Muscle layer of colon (tissue), 2 donors: ENCODE results near the gene FAM168A.

Experiments used
- H3K27ac ChIP-seq: one replicate; pipeline ENCODE4 v1.7.0; 2013; ENCODE audit warnings: low read depth, mild to moderate bottlenecking, low read length, moderate library complexity
- H3K27me3 ChIP-seq, 2 donors: one replicate each; pipeline ENCODE4 v1.7.0; 2013; ENCODE audit warnings: low read length in 2 of 2, mild to moderate bottlenecking in 2 of 2; ENCODE audit not compliant: insufficient read depth in 2 of 2, control insufficient read depth in 1 of 2
- H3K36me3 ChIP-seq: one replicate; pipeline ENCODE4 v1.7.0; 2013; ENCODE audit warnings: mild to moderate bottlenecking, low read length; ENCODE audit not compliant: insufficient read depth
- H3K4me1 ChIP-seq: one replicate; pipeline ENCODE4 v1.7.0; 2013; ENCODE audit warnings: mild to moderate bottlenecking, low read length; ENCODE audit not compliant: insufficient read depth
- H3K4me3 ChIP-seq, 2 donors: one replicate each; pipeline ENCODE4 v1.7.0; 2013; ENCODE audit warnings: low read length in 2 of 2, low read depth in 1 of 2, mild to moderate bottlenecking in 1 of 2, moderate library complexity in 1 of 2
- H3K9ac ChIP-seq: one replicate; pipeline ENCODE4 v1.7.0; 2013; ENCODE audit warnings: low read length
- H3K9me3 ChIP-seq: one replicate; pipeline ENCODE4 v1.7.0; 2013; ENCODE audit warnings: mild to moderate bottlenecking, low read length
- donor health status: abdominal sarcoma.
- donor health status: Adenocarcinoma of cecum.

Gene FAM168A

GRCh38 chr11:73390601-73391565 is 207.0 kb downstream of the FAM168A start:
- H3K27ac ChIP-seq = no peak overlapping the region
- H3K9ac ChIP-seq = no peak overlapping the region
- H3K27me3 ChIP-seq = no peaks in the 10 kb centered on the region

DNA sequence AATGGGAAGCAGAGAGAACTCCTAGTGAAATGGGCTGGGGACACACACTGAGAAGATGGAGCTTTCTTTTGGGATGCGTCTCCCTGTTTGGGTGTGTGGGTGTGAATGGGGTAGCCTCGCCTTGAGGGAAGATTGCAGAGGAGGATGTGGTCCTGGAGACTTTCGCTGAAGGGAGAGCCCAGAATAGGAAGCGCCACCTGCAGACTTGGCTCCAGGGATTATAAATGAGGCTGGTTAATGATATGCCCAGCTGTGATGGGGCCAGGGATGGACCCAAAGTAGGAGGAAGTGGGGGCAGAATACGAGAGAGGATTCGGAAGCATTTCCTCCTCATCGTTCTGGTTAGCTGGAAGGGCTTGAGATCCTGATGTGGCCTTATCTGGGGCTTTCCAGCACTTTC is 208.0 kb downstream of the FAM168A start:
- H3K27ac ChIP-seq = no peak overlapping the region
- H3K4me1 ChIP-seq = no peaks in the 10 kb centered on the region

More at GRCh38 chr11:73390601-73391565, 207.0 kb downstream of the FAM168A start:
- H3K36me3 ChIP-seq = no peaks in the 10 kb centered on the region
- no peaks in the 10 kb centered on the region for H3K4me1 ChIP-seq
- no peak overlapping the region for H3K4me3 ChIP-seq
- H3K9me3 ChIP-seq = no peaks in the 10 kb centered on the region

DNA sequence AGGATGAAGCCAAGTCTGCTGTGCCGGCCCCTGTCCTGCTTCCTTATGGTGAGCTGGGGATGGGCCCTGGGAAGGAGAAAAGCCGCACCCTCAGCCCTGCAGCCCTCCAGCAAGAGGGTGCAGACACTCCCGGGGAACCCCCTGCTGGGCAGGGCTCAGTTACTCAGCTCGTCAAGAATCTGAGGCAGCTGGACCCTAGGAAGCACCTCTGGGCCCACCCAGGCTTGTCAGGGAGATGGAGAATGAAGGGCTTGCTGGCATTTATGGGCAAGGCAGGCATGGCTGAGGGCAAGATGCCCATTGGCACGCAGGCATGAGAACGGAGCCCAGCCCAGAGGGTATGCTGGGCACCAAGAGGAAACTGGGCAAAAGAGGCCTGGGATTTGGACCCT is 208.8 kb downstream of the FAM168A start:
- no peak overlapping the region for H3K4me3 ChIP-seq
- no peaks in the 10 kb centered on the region for H3K36me3 ChIP-seq
- H3K27me3 ChIP-seq = no peaks in the 10 kb centered on the region
- H3K4me1 ChIP-seq = no peaks in the 10 kb centered on the region
- H3K27ac ChIP-seq = no peak overlapping the region
- no peak overlapping the region for H3K9ac ChIP-seq
- H3K9me3 ChIP-seq = no peaks in the 10 kb centered on the region

More for the DNA sequence above, 208.0 kb downstream of the FAM168A start:
- Histone ChIP-seq H3K4me3 (no peak overlapping the region), H3K9ac (no peak overlapping the region), H3K9me3 (no peaks in the 10 kb centered on the region), H3K36me3 (no peaks in the 10 kb centered on the region), H3K27me3 (no peaks in the 10 kb centered on the region)

DNA sequence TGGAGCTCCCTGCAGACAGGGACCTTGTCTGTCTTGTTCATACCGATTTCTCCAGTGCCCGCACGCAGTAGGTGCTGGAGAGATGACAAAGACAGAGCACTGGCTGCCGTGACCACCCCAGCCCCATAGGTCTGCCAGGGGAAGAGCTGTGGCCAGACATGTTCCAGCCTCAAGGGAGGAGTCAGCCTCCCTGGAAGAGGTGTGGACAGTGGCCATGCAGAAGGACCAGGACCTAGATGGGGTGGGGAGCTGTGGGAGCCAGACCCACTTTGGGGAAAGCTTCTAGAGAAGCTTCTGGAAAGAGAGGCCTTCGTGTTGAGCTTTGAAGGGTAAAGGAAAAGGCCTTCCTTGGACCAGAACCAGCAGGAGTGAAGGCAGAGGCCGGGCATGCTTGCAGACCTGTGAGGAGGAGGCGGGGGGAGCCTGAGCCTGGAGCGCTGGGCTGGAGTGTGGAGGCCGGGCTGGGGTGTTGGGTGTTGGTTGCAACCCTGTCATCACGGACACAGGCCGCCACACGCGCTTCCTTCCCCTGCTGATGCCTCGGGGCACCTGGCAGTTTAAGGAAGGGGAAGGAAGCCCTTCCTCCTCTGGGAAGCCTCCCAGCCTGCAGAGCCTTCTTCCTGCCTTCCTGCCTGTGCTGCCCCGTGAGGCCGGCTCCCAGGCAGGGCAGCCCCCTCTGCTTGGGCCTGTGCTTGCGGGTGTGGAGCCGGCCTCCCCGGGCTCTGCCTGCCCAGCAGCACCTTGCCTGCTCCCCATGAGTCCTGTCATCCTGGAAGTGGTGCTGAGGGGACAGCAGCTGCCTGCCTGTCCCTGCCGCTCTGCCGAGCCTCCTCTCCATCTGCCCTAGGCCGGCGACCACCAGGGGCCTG is 209.4 kb downstream of the FAM168A start:
- H3K4me1 ChIP-seq = no peaks in the 10 kb centered on the region
- no peaks in the 10 kb centered on the region for H3K9me3 ChIP-seq
- H3K9ac ChIP-seq = no peak overlapping the region
- H3K27me3 ChIP-seq = no peaks in the 10 kb centered on the region
- no peaks in the 10 kb centered on the region for H3K36me3 ChIP-seq
- no peak overlapping the region for H3K4me3 ChIP-seq
- no peak overlapping the region for H3K27ac ChIP-seq

DNA sequence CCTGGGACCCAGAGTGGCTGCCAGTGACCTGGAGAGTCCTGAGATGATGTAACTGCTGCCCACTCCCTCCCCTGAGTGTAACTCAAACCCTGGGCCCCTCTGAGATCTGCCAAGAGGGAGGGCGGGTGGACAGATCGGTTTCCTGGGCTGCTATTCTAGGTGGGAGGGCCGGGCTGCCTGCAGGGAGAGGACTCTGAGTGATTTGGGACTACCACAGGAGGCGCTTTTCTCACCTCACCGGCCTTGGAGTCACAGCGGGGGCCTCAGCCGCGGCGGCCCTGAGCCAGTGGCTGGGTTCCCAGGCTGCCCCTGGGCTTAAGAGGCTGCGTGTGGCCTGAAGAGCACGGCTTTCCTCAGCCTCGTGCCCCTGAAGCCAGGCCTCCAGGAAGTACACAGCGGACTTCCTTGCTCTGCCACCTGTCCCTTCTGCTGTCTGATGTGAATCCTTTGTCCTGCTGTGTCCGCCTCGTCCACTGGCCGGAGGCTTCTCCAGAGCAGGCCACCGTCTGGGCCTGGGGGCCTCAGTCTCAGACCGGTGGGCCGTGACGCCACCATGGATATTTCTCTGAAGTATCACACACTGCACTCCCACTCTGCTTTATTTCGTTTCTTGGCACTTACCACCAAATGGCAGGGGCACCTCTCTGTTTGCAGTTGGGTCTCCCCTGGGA is 210.2 kb downstream of the FAM168A start:
- Histone ChIP-seq H3K4me1 (no peaks in the 10 kb centered on the region), H3K9me3 (no peaks in the 10 kb centered on the region), H3K36me3 (no peaks in the 10 kb centered on the region)

GRCh38 chr11:73386546-73386945 is 211.4 kb downstream of the FAM168A start:
- Histone ChIP-seq H3K36me3 (no peaks in the 10 kb centered on the region), H3K4me3 (no peak overlapping the region), H3K4me1 (no peaks in the 10 kb centered on the region), H3K27me3 (no peaks in the 10 kb centered on the region), H3K27ac (no peak overlapping the region), H3K9ac (no peak overlapping the region), H3K9me3 (no peaks in the 10 kb centered on the region)

More for the DNA sequence above, 210.2 kb downstream of the FAM168A start:
- H3K27me3 ChIP-seq = no peaks in the 10 kb centered on the region
- H3K4me3 ChIP-seq = no peak overlapping the region
- H3K9ac ChIP-seq = no peak overlapping the region
- H3K27ac ChIP-seq = no peak overlapping the region

DNA sequence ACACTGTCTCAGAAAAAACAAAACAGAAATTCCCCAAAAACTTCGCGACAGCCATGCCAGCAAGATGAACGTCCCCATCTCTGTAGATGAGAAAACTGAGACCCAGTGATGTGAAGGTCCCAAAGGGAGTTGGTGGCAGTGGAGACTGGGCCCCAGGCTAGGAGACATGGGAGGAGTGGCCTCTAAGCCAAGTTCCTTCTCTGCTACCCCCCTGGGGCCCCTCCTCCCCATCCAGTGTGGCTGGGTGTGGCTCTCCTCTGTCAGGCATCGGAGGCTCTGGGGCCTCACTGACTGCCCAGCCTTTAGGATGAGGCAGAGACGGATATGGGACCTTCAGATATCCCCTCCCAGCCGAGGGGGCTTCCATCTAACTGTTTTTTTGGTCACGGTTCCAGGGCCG is 211.9 kb downstream of the FAM168A start:
- Histone ChIP-seq H3K36me3 (no peaks in the 10 kb centered on the region), H3K27me3 (no peaks in the 10 kb centered on the region), H3K4me3 (no peak overlapping the region), H3K27ac (no peak overlapping the region), H3K9ac (no peak overlapping the region), H3K4me1 (no peaks in the 10 kb centered on the region), H3K9me3 (no peaks in the 10 kb centered on the region)

- Histone ChIP-seq H3K36me3 (no peaks in the 10 kb centered on the region), H3K27me3 (no peaks in the 10 kb centered on the region), H3K27ac (no peak overlapping the region), H3K4me3 (no peak overlapping the region), H3K9ac (no peak overlapping the region), H3K4me1 (no peaks in the 10 kb centered on the region), H3K9me3 (no peaks in the 10 kb centered on the region)
Measured at GRCh38 chr11:73384872-73385689, 212.8 kb downstream of the FAM168A start.

DNA sequence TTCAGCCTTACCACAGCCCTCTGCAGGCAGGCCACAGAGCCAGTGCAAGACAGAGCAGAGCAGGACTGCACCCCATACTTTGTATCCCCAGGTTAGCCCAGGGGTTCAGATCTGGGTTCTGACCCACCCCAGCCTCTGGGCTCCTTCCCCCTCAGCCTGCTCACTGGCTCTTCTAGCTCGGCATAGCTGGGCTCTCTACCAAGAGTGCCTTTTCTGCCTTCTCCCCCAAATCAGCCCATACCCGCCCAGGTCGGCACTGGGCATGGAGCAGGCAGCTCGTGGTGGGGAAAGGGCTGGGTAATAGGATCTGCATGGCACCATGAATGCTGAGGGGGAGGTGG is 213.4 kb downstream of the FAM168A start:
- Histone ChIP-seq H3K4me3 (no peak overlapping the region), H3K27me3 (no peaks in the 10 kb centered on the region), H3K27ac (peak overlapping the region; percentile 58), H3K4me1 (no peaks in the 10 kb centered on the region), H3K9me3 (no peaks in the 10 kb centered on the region), H3K36me3 (no peaks in the 10 kb centered on the region), H3K9ac (no peak overlapping the region)

DNA sequence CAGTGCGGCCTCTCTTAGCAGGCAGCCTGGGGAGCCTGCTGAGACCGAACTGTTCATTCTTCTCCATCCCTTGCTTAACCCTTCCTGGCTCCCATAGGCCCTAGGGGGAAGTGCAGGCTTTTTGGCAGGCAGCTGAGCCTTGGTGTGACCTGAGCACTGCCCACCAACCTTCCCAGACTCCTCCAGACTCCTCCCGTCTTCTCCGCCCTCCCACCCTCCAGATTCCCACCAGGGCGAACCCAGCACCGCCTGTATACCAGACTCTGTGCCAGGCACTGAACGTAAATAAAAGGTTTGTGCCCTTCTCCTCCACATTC is 213.8 kb downstream of the FAM168A start:
- Histone ChIP-seq H3K27ac (peak overlapping the region; percentile 58), H3K9me3 (no peaks in the 10 kb centered on the region), H3K27me3 (no peaks in the 10 kb centered on the region), H3K9ac (no peak overlapping the region), H3K36me3 (no peaks in the 10 kb centered on the region), H3K4me3 (no peak overlapping the region), H3K4me1 (no peaks in the 10 kb centered on the region)
